HEK293 (cell line): ENCODE results near the gene TNFRSF25.

Experiments used
- CTCF ChIA-PET: fragments of 350-600 bp; formaldehyde crosslinking; extraction: SDS; loops from one replicate; lab custom pipeline; 2021; ENCODE audit warnings: antibody characterized with exemption; lab: Yijun Ruan, JAX
- POLR2A ChIA-PET: fragments of 300-600 bp; formaldehyde crosslinking; extraction: SDS; loops from one replicate; lab custom pipeline; 2020; ENCODE audit warnings: antibody characterized with exemption, inconsistent platforms; lab: Yijun Ruan, JAX
- H3K27ac ChIP-seq: fragments of 200-500 bp; sonication (Bioruptor generic); 2 replicates; pipeline ENCODE4 v1.5.1; 2014; ENCODE audit warnings: low read depth, low read length, control low read depth, inconsistent platforms; ENCODE audit errors: extremely low read depth
- H3K36me3 ChIP-seq, 2 experiments: fragments of 200-500 bp in 1 of 2; sonication (Bioruptor generic) in 1 of 2; 1 replicate in 1 of 2; 2 replicates in 1 of 2; pipeline ENCODE4 v1.5.1; 2014 to 2017; ENCODE audit warnings: inconsistent platforms in 2 of 2, low read length in 2 of 2; ENCODE audit not compliant: control insufficient read depth in 2 of 2, insufficient read depth in 1 of 2
- H3K4me1 ChIP-seq: fragments of 200-500 bp; sonication (Bioruptor generic); 2 replicates; pipeline ENCODE4 v1.5.1; 2014; ENCODE audit warnings: mild to moderate bottlenecking, low read length, inconsistent platforms; ENCODE audit not compliant: control insufficient read depth, insufficient read depth
- H3K4me3 ChIP-seq: 2 replicates; pipeline ENCODE4 v1.5.1; 2011; ENCODE audit warnings: low read depth, mild to moderate bottlenecking, control low read depth, low read length, moderate library complexity
- H3K9me3 ChIP-seq: fragments of 200-500 bp; sonication (Bioruptor generic); 2 replicates; pipeline ENCODE4 v1.5.1; 2014; ENCODE audit warnings: low read depth, low read length, inconsistent platforms; ENCODE audit not compliant: control insufficient read depth, insufficient read depth
- FEZF1 ChIP-seq: fragments of 450-650 bp; formaldehyde crosslinking; IDR thresholded peaks from 2 replicates; pipeline ENCODE4 v1.5.1; 2016; ENCODE audit warnings: missing biosample characterization, missing genetic modification characterization
- GLI2 ChIP-seq: fragments of 450-650 bp; formaldehyde crosslinking; IDR thresholded peaks from 2 replicates; pipeline ENCODE4; 2017; ENCODE audit warnings: missing biosample characterization, missing genetic modification characterization, low read depth, borderline replicate concordance
- KLF1 ChIP-seq: fragments of 450-650 bp; formaldehyde crosslinking; IDR thresholded peaks from 2 replicates; pipeline ENCODE4 v1.5.1; 2016; ENCODE audit warnings: missing biosample characterization, missing genetic modification characterization
- PATZ1 ChIP-seq: fragments of 450-650 bp; formaldehyde crosslinking; IDR thresholded peaks from 2 replicates; pipeline ENCODE4 v1.5.1; 2016; ENCODE audit warnings: missing biosample characterization, missing genetic modification characterization
- PRDM1 ChIP-seq: fragments of 450-650 bp; formaldehyde crosslinking; IDR thresholded peaks from 2 replicates; pipeline ENCODE4; 2016; ENCODE audit warnings: missing biosample characterization, missing genetic modification characterization
- SCRT2 ChIP-seq: fragments of 450-650 bp; formaldehyde crosslinking; IDR thresholded peaks from 2 replicates; pipeline ENCODE4 v1.5.1; 2016; ENCODE audit warnings: missing biosample characterization, missing genetic modification characterization
- ZNF133 ChIP-seq: fragments of 450-650 bp; formaldehyde crosslinking; IDR thresholded peaks from 2 replicates; pipeline ENCODE4 v1.5.1; 2016; ENCODE audit warnings: missing biosample characterization, missing genetic modification characterization
- ZNF140 ChIP-seq: fragments of 450-650 bp; formaldehyde crosslinking; IDR thresholded peaks from 2 replicates; pipeline ENCODE4 v1.5.1; 2016; ENCODE audit warnings: missing biosample characterization, missing genetic modification characterization
- ZNF19 ChIP-seq: fragments of 450-650 bp; formaldehyde crosslinking; IDR thresholded peaks from 2 replicates; pipeline ENCODE4; 2016; ENCODE audit warnings: missing biosample characterization, missing genetic modification characterization, low read depth
- ZNF211 ChIP-seq: fragments of 450-650 bp; formaldehyde crosslinking; IDR thresholded peaks from 2 replicates; pipeline ENCODE4 v1.5.1; 2016; ENCODE audit warnings: low read depth, missing biosample characterization, missing genetic modification characterization
- ZNF354C ChIP-seq: fragments of 450-650 bp; formaldehyde crosslinking; IDR thresholded peaks from 2 replicates; pipeline ENCODE4 v1.5.1; 2016; ENCODE audit warnings: missing biosample characterization, missing genetic modification characterization, low read depth, borderline replicate concordance
- ZNF391 ChIP-seq: fragments of 450-650 bp; formaldehyde crosslinking; IDR thresholded peaks from 2 replicates; pipeline ENCODE4 v1.5.1; 2016; ENCODE audit warnings: low read depth, missing biosample characterization, missing genetic modification characterization, borderline replicate concordance
- ZNF513 ChIP-seq: fragments of 450-650 bp; IDR thresholded peaks from 2 replicates; pipeline ENCODE4 v1.5.1; 2018; ENCODE audit warnings: missing biosample characterization, missing genetic modification characterization
- ZNF529 ChIP-seq: fragments of 450-650 bp; formaldehyde crosslinking; IDR thresholded peaks from 2 replicates; pipeline ENCODE4 v1.5.1; 2017; ENCODE audit warnings: missing genetic modification characterization, missing biosample characterization; ENCODE audit not compliant: insufficient replicate concordance
- ZNF660 ChIP-seq: fragments of 450-650 bp; IDR thresholded peaks from 2 replicates; pipeline ENCODE4 v1.5.1; 2018; ENCODE audit warnings: missing biosample characterization, mild to moderate bottlenecking, missing genetic modification characterization
- ZNF677 ChIP-seq: fragments of 450-650 bp; IDR thresholded peaks from 2 replicates; pipeline ENCODE4 v1.5.0; 2018; ENCODE audit warnings: missing biosample characterization, mild to moderate bottlenecking, missing genetic modification characterization, moderate library complexity
- ZNF792 ChIP-seq: fragments of 450-650 bp; formaldehyde crosslinking; IDR thresholded peaks from 2 replicates; pipeline ENCODE4 v1.5.1; 2016; ENCODE audit warnings: missing biosample characterization, missing genetic modification characterization
- ZSCAN30 ChIP-seq: fragments of 450-650 bp; IDR thresholded peaks from 2 replicates; pipeline ENCODE4 v1.5.1; 2018; ENCODE audit warnings: missing biosample characterization, mild to moderate bottlenecking, missing genetic modification characterization, moderate library complexity
- TF ChIP-seq, protein P1 (sequence below): fragments of 450-650 bp; formaldehyde crosslinking; IDR thresholded peaks from 2 replicates; pipeline ENCODE4 v1.5.1; 2016; ENCODE audit warnings: missing biosample characterization, missing genetic modification characterization
- TF ChIP-seq, protein P2 (sequence below): fragments of 450-650 bp; formaldehyde crosslinking; IDR thresholded peaks from 2 replicates; pipeline ENCODE4 v1.5.1; 2016; ENCODE audit warnings: missing biosample characterization, missing genetic modification characterization
- TF ChIP-seq, protein P3 (sequence below): fragments of 450-650 bp; formaldehyde crosslinking; IDR thresholded peaks from 2 replicates; pipeline ENCODE4 v1.5.1; 2016; ENCODE audit warnings: missing biosample characterization, missing genetic modification characterization
- TF ChIP-seq, protein P4 (sequence below): fragments of 450-650 bp; formaldehyde crosslinking; IDR thresholded peaks from 2 replicates; pipeline ENCODE4 v1.5.1; 2016; ENCODE audit warnings: missing biosample characterization, missing genetic modification characterization

The TNFRSF25 gene

GRCh38 chr1:6496365-6496721, 30.4 kb upstream of the TNFRSF25 start (continued):
- TF ChIP-seq ZNF792 (tag by site-specific recombination) = no peak

- H3K4me3 ChIP-seq = no peak overlapping the region
- no peak overlapping the region for H3K27ac ChIP-seq
- H3K9me3 ChIP-seq = no peaks in the 10 kb centered on the region
- TF ChIP-seq KLF1 (tag by site-specific recombination) (peak; percentile 50), ZNF677 (peak; percentile 40; the same call in 1 of the 2 replicates), ZNF660 (tag by site-specific recombination) (no peak)
- peaks cover 0 to 3% of the 10 kb centered on the region in 2 experiments; a peak in 1 of 3 replicates for H3K36me3 ChIP-seq
- ChIA-PET CTCF (interaction anchor here (0.7 kb wide), 1 partner anchor 10 kb away, joined by 3 read pairs; no protein-coding TSS in a partner anchor), POLR2A (no interaction called here)
- no peaks in the 10 kb centered on the region for H3K4me1 ChIP-seq
Measured at GRCh38 chr1:6495540-6496364, 29.8 kb upstream of the TNFRSF25 start.

DNA sequence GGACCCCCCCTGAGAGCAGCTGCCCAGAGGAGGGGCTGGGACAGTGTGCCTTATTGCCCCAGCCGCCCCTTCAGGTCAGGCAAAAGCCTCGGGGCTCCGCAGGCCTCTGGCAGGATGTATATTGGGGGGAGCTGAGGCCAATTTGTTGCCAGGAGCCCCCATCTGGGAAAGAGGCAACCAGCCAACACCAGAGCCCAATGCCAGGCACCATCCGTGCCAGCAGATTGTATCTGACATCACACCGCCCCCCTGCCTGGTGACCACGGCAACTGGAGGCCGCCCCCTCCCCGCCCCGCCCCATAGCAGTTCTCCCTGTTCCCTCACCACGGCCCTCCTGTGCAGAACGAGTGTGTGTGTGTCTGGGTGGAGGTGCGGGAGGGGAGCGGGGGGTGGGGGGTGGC, 29.1 kb upstream of the TNFRSF25 start:
- H3K27ac ChIP-seq = no peak overlapping the region
- H3K9me3 ChIP-seq = no peaks in the 10 kb centered on the region
- no peak overlapping the region for H3K4me3 ChIP-seq
- H3K4me1 ChIP-seq = no peaks in the 10 kb centered on the region
- ChIA-PET CTCF (interaction anchor here (0.7 kb wide), 1 partner anchor 9 kb away, joined by 3 read pairs; no protein-coding TSS in a partner anchor), POLR2A (no interaction called here)
- peaks cover 0 to 3% of the 10 kb centered on the region in 2 experiments; a peak in 1 of 3 replicates for H3K36me3 ChIP-seq
- TF ChIP-seq FEZF1 (no peak), GLI2 (no peak), ZSCAN30 (tag by site-specific recombination) (no peak), ZNF140 (tag by site-specific recombination) (no peak), PRDM1 (tag by site-specific recombination) (no peak), PATZ1 (tag by site-specific recombination) (0 out of 2 replicates have a peak, but pooled peaks have one; percentile 39), ZNF19 (tag by site-specific recombination) (no peak), ZNF211 (no peak), ZNF133 (tag by site-specific recombination) (no peak), ZNF354C (tag by site-specific recombination) (no peak), ZNF529 (tag by site-specific recombination) (no peak), ZNF513 (tag by site-specific recombination) (no peak), ZNF391 (tag by site-specific recombination) (no peak), SCRT2 (tag by site-specific recombination) (no peak)
- TF ChIP-seq, protein P1, sequence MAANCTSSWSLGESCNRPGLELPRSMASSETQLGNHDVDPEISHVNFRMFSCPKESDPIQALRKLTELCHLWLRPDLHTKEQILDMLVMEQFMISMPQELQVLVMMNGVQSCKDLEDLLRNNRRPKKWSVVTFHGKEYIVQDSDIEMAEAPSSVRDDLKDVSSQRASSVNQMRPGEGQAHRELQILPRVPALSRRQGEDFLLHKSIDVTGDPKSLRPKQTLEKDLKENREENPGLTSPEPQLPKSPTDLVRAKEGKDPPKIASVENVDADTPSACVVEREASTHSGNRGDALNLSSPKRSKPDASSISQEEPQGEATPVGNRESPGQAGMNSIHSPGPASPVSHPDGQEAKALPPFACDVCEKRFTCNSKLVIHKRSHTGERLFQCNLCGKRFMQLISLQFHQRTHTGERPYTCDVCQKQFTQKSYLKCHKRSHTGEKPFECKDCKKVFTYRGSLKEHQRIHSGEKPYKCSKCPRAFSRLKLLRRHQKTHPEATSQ = no peak
- TF ChIP-seq, protein P2, sequence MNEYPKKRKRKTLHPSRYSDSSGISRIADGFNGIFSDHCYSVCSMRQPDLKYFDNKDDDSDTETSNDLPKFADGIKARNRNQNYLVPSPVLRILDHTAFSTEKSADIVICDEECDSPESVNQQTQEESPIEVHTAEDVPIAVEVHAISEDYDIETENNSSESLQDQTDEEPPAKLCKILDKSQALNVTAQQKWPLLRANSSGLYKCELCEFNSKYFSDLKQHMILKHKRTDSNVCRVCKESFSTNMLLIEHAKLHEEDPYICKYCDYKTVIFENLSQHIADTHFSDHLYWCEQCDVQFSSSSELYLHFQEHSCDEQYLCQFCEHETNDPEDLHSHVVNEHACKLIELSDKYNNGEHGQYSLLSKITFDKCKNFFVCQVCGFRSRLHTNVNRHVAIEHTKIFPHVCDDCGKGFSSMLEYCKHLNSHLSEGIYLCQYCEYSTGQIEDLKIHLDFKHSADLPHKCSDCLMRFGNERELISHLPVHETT (tag by site-specific recombination) = no peak
- TF ChIP-seq, protein P3, sequence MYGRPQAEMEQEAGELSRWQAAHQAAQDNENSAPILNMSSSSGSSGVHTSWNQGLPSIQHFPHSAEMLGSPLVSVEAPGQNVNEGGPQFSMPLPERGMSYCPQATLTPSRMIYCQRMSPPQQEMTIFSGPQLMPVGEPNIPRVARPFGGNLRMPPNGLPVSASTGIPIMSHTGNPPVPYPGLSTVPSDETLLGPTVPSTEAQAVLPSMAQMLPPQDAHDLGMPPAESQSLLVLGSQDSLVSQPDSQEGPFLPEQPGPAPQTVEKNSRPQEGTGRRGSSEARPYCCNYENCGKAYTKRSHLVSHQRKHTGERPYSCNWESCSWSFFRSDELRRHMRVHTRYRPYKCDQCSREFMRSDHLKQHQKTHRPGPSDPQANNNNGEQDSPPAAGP (tag by site-specific recombination) = no peak
- TF ChIP-seq, protein P4, sequence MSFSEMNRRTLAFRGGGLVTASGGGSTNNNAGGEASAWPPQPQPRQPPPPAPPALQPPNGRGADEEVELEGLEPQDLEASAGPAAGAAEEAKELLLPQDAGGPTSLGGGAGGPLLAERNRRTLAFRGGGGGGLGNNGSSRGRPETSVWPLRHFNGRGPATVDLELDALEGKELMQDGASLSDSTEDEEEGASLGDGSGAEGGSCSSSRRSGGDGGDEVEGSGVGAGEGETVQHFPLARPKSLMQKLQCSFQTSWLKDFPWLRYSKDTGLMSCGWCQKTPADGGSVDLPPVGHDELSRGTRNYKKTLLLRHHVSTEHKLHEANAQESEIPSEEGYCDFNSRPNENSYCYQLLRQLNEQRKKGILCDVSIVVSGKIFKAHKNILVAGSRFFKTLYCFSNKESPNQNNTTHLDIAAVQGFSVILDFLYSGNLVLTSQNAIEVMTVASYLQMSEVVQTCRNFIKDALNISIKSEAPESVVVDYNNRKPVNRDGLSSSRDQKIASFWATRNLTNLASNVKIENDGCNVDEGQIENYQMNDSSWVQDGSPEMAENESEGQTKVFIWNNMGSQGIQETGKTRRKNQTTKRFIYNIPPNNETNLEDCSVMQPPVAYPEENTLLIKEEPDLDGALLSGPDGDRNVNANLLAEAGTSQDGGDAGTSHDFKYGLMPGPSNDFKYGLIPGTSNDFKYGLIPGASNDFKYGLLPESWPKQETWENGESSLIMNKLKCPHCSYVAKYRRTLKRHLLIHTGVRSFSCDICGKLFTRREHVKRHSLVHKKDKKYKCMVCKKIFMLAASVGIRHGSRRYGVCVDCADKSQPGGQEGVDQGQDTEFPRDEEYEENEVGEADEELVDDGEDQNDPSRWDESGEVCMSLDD (tag by site-specific recombination) = no peak
